IMR-90 (cell line): ENCODE measurements around the gene ZMYND11.

Experiments
- CEBPB ChIP-seq: IDR thresholded peaks from 2 replicates; pipeline ENCODE4 v1.6.1; 2012; ENCODE audit warnings: low read depth, low read length, improper control_type of control experiment
- POLR2A ChIP-seq: IDR thresholded peaks from 2 replicates; pipeline ENCODE4 v1.6.1; 2012; ENCODE audit warnings: mild to moderate bottlenecking, low read depth, low read length
- TF ChIP-seq, protein P1 (sequence below): conservative IDR thresholded peaks from 2 replicates; pipeline ENCODE4 v1.5.1; 2012; ENCODE audit warnings: mild to moderate bottlenecking, low read depth, low read length, improper control_type of control experiment

DNA sequence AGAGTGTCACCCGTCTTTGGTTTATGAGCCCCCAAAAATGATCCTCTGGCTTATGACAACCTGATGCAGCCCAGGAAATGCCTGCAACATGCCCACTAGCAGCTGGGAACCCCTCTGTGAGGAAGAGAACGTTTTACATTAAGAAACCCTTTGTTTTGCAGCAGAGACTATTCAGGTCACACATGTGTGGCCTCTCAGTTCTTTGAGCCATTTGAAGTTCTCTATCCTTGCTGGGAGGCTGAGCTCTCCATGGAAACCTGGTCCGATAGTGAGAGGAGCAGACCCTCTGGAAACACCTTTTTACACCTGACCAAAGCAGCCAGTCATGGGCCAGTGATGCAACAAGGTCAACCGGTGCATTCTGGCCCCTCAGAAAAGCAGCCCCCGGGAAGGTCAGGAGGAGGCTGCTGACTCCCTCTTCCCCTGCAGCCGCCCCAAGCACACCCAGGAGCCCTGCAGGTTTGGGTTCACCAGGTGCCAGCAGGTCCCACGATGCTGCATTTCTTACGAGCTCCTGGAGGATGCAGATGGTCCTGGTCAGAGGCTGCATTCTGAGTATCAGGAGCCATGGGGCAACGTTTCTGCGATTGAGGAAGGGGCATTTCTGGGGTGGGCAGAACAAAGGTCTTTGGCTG, 134.3 kb downstream of the ZMYND11 start:
- TF ChIP-seq CEBPB (no peak), POLR2A (no peak)
- TF ChIP-seq, protein P1, sequence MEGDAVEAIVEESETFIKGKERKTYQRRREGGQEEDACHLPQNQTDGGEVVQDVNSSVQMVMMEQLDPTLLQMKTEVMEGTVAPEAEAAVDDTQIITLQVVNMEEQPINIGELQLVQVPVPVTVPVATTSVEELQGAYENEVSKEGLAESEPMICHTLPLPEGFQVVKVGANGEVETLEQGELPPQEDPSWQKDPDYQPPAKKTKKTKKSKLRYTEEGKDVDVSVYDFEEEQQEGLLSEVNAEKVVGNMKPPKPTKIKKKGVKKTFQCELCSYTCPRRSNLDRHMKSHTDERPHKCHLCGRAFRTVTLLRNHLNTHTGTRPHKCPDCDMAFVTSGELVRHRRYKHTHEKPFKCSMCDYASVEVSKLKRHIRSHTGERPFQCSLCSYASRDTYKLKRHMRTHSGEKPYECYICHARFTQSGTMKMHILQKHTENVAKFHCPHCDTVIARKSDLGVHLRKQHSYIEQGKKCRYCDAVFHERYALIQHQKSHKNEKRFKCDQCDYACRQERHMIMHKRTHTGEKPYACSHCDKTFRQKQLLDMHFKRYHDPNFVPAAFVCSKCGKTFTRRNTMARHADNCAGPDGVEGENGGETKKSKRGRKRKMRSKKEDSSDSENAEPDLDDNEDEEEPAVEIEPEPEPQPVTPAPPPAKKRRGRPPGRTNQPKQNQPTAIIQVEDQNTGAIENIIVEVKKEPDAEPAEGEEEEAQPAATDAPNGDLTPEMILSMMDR = no peak
